ENCODE measurements around the gene TRPM7.

Gene TRPM7

DNA sequence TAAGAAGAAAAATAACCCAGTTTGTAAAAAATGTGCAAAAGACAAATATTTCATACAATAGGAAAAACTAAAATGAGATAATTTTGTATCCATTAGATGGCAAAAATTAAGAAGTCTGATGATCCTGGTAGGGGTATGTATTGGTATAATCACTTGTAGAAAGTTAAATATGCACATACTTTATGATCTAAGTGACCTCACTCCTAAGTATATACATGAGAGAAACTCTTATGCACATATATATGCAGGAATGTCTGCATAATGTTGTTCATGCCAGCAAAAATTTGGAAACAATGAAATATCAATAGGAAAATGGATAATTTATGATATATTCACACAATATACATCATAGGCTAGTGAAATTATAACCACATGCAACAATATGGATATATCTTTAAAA is 173.6 kb downstream of the TRPM7 start:
- no peak overlapping the region for H3K4me3 Mint-ChIP-seq
- peaks cover 4% of the 10 kb centered on the region for H3K27me3 Mint-ChIP-seq (ENCODE audit: low read depth, poor library complexity)
- H3K36me3 Mint-ChIP-seq (ENCODE audit: low read depth) = no peaks in the 10 kb centered on the region
- H3K27ac Mint-ChIP-seq = no peak overlapping the region
- H3K9me3 Mint-ChIP-seq = peaks cover 20% of the 10 kb centered on the region
- H3K4me1 Mint-ChIP-seq = no peaks in the 10 kb centered on the region
- no peak for DNase-seq
- TF ChIP-seq, protein P1, sequence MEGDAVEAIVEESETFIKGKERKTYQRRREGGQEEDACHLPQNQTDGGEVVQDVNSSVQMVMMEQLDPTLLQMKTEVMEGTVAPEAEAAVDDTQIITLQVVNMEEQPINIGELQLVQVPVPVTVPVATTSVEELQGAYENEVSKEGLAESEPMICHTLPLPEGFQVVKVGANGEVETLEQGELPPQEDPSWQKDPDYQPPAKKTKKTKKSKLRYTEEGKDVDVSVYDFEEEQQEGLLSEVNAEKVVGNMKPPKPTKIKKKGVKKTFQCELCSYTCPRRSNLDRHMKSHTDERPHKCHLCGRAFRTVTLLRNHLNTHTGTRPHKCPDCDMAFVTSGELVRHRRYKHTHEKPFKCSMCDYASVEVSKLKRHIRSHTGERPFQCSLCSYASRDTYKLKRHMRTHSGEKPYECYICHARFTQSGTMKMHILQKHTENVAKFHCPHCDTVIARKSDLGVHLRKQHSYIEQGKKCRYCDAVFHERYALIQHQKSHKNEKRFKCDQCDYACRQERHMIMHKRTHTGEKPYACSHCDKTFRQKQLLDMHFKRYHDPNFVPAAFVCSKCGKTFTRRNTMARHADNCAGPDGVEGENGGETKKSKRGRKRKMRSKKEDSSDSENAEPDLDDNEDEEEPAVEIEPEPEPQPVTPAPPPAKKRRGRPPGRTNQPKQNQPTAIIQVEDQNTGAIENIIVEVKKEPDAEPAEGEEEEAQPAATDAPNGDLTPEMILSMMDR (IDR thresholded peaks at IDR 0.05) = no peak
